K562 (cell line): ENCODE data around the gene GCSH. TPM values are rescaled to one million over a fixed set of nuclear protein-coding genes. Genes with fewer than 3 reads are reported as not detected.

ENCODE experiments used
- ATAC-seq: fragments of 200-7000 bp; cut with Tn5 transposase; 3 replicates; pipeline ENCODE4 v1.9.1; 2020; ENCODE audit warnings: moderate library complexity
- BruUV-seq: library from RNA; stranded (reverse); fragments of 400-500 nt; replicated peaks from 2 replicates; lab custom pipeline; 2021; lab: Mats Ljungman, UMichigan
- CTCF ChIA-PET: fragments of 300-600 bp; formaldehyde crosslinking; extraction: SDS; loops from one replicate; lab custom pipeline; 2021; ENCODE audit warnings: low intra/inter-chr PET ratio; lab: Yijun Ruan, JAX
- POLR2A ChIA-PET: fragments of 300-600, 350-650 bp; sonication (Branson Sonifier 250); formaldehyde crosslinking; extraction: SDS; loops from one replicate; lab custom pipeline; 2021; ENCODE audit warnings: antibody characterized with exemption, inconsistent platforms; lab: Yijun Ruan, JAX
- DNase-seq, 4 experiments: peaks; one replicate each; pipeline versions ENCODE4 v3.0.0 to v3.0.0-alpha.2; 2011 to 2018; ENCODE audit warnings: low spot score in 3 of 4, mixed read lengths in 3 of 4; ENCODE audit errors: extremely low read depth in 1 of 4
- FAIRE-seq: peaks from 2 replicates; lab custom pipeline; 2011; peaks lifted over from hg19 to GRCh38; lab: Jason Lieb, UNC
- H2AFZ ChIP-seq: 2 replicates; pipeline ENCODE4 v1.6.0; 2011; ENCODE audit warnings: low read depth, low read length, control low read depth, inconsistent platforms
- H3K27ac ChIP-seq: fragments of 200-600 bp; 3 replicates; pipeline ENCODE4 v1.8.0; 2011; ENCODE audit warnings: low read depth, mild to moderate bottlenecking, control low read depth, inconsistent platforms, low read length, moderate library complexity, mixed read lengths; ENCODE audit errors: extremely low read depth
- H3K27me3 ChIP-seq, 2 experiments: fragments of 300-600 bp in 1 of 2; 2 replicates in 1 of 2; 3 replicates in 1 of 2; pipeline versions ENCODE4 v1.6.0 to v1.8.0; 2011; ENCODE audit warnings: inconsistent platforms in 2 of 2, low read length in 2 of 2, mild to moderate bottlenecking in 1 of 2, mixed read lengths in 1 of 2, moderate library complexity in 1 of 2; ENCODE audit not compliant: control insufficient read depth in 2 of 2, insufficient read depth in 2 of 2
- H3K36me3 ChIP-seq: fragments of 300-600 bp; 3 replicates; pipeline ENCODE4 v1.8.0; 2011; ENCODE audit warnings: mild to moderate bottlenecking, low read length, inconsistent platforms; ENCODE audit not compliant: control insufficient read depth, insufficient read depth
- H3K4me1 ChIP-seq, 2 experiments: fragments of 200-600 bp in 1 of 2; replicated peaks in 1 of 2; 2 replicates in 1 of 2; 3 replicates in 1 of 2; pipeline versions ENCODE4 v1.5.1 to v1.8.0; 2011; ENCODE audit warnings: inconsistent platforms in 2 of 2, low read length in 2 of 2, mild to moderate bottlenecking in 1 of 2, mixed read lengths in 1 of 2, moderate library complexity in 1 of 2; ENCODE audit not compliant: control insufficient read depth in 2 of 2, insufficient read depth in 2 of 2
- H3K4me2 ChIP-seq: 2 replicates; pipeline ENCODE4 v1.6.1; 2011; ENCODE audit warnings: low read length, control low read depth, inconsistent platforms, mixed read lengths; ENCODE audit not compliant: insufficient read depth
- H3K4me3 ChIP-seq: fragments of 200-600 bp; sonication (generic), shearing (Covaris generic); 2 replicates; pipeline ENCODE4 v1.5.1; 2016; ENCODE audit warnings: control low read depth, inconsistent platforms
- H3K79me2 ChIP-seq: fragments of 200-600 bp; 3 replicates; pipeline ENCODE4 v1.8.0; 2011; ENCODE audit warnings: low read length, inconsistent platforms; ENCODE audit not compliant: control insufficient read depth, insufficient read depth
- H3K9ac ChIP-seq, 2 experiments: 2 replicates each; pipeline versions ENCODE4 v1.6.0 to v1.6.1; 2011; ENCODE audit warnings: low read depth in 2 of 2, low read length in 2 of 2, control low read depth in 1 of 2, inconsistent platforms in 1 of 2, mild to moderate bottlenecking in 1 of 2, mixed read lengths in 1 of 2; ENCODE audit not compliant: insufficient read depth in 1 of 2
- H3K9me1 ChIP-seq: one replicate; pipeline ENCODE4 v1.6.0; 2011; ENCODE audit warnings: inconsistent platforms, mild to moderate bottlenecking, low read length, moderate library complexity; ENCODE audit not compliant: control insufficient read depth, insufficient read depth
- H3K9me3 ChIP-seq: replicated peaks from 2 replicates; pipeline ENCODE4 v1.5.1; 2011; ENCODE audit warnings: low read depth, low read length, inconsistent platforms; ENCODE audit not compliant: control insufficient read depth, insufficient read depth
- H4K20me1 ChIP-seq: replicated peaks from 2 replicates; pipeline ENCODE4 v1.6.1; 2011; ENCODE audit warnings: low read length, inconsistent platforms, mixed read lengths; ENCODE audit not compliant: control insufficient read depth, insufficient read depth
- FOXK2 ChIP-seq, 2 experiments: fragments of 450-650 bp; IDR thresholded peaks in 1 of 2; conservative IDR thresholded peaks in 1 of 2; 2 replicates each; pipeline ENCODE4 v1.6.1; 2016; ENCODE audit warnings: low read depth in 2 of 2, mild to moderate bottlenecking in 1 of 2
- GATAD2B ChIP-seq: fragments of 450-650 bp; IDR thresholded peaks from 2 replicates; pipeline ENCODE4 v1.6.1; 2017; ENCODE audit warnings: mild to moderate bottlenecking, borderline replicate concordance
- NFATC3 ChIP-seq: fragments of 450-650 bp; IDR thresholded peaks from 2 replicates; pipeline ENCODE4 v1.6.1; 2017; ENCODE audit warnings: mild to moderate bottlenecking
- PRDM10 ChIP-seq: fragments of 450-650 bp; IDR thresholded peaks from 2 replicates; pipeline ENCODE4 v1.6.1; 2018; ENCODE audit not compliant: partially characterized antibody
- ZBTB11 ChIP-seq, 3 experiments: fragments of 200-800 bp in 1 of 3; fragments of 250-450 bp in 1 of 3; fragments of 450-650 bp in 1 of 3; sonication (Bioruptor Pico) in 1 of 3; sonication (Bioruptor generic) in 1 of 3; formaldehyde crosslinking in 1 of 3; IDR thresholded peaks; 2 replicates each; pipeline versions ENCODE4 v1.6.1 to v1.8.0; 2016 to 2022; ENCODE audit warnings: mild to moderate bottlenecking in 2 of 3, missing genetic modification characterization in 2 of 3, missing compliant biosample characterization in 1 of 3, moderate library complexity in 1 of 3
- ZNF146 ChIP-seq: IDR thresholded peaks from one replicate; pipeline ENCODE4 v1.6.1; 2018; ENCODE audit warnings: missing compliant biosample characterization; ENCODE audit not compliant: unreplicated experiment
- ZNF518B ChIP-seq: fragments of 250-450 bp; sonication (Bioruptor Pico); IDR thresholded peaks from 2 replicates; pipeline ENCODE4 v1.5.0; 2021; ENCODE audit warnings: mild to moderate bottlenecking, moderate library complexity
- WGBS: fragments of 100-300 bp; shearing (Covaris generic); methylation state at CpG from one replicate; pipeline ENCODE4 v1.1.6; 2016; ENCODE audit warnings: low coverage, mixed read lengths; ENCODE audit not compliant: insufficient coverage; ENCODE audit errors: missing lambda C conversion rate; 5-methylcytosine and 5-hydroxymethylcytosine counted together
- in situ Hi-C: fragments of 300-500 bp; cut with MboI; formaldehyde crosslinking; loops from 4 replicates; pipeline ENCODE4 v1.15.0; 2018; ENCODE audit warnings: inconsistent platforms, mixed read lengths
- intact Hi-C: fragments of 100-400 bp; cut with micrococcal nuclease; formaldehyde crosslinking; loops from 2 replicates; pipeline ENCODE4 v1.14.2; 2022
- polyA plus RNA-seq, 8 experiments: library from polyadenylated mRNA; depleted of rRNA in 4 of 8; stranded (reverse) in 5 of 8; unstranded in 3 of 8; fragments of >200 nt; fragmentation: Nextera tagmentation in 2 of 8; fragmentation: Illumina TruSeq in 1 of 8; extraction: Ambion mirVana in 2 of 8; extraction: Trizol in 1 of 8; gene quantifications; 2 replicates each; pipeline versions ENCODE4 v1.2.1 to v1.2.3, GENCODE V29; 2011 to 2014; ENCODE audit warnings: inconsistent platforms in 1 of 8, missing spikeins in 1 of 8
- total RNA-seq, 7 experiments: library from RNA; depleted of rRNA in 6 of 7; stranded (reverse); fragments of >200 nt in 6 of 7; fragmentation: Illumina TruSeq in 2 of 7; extraction: Trizol in 2 of 7; gene quantifications; 2 replicates each; pipeline versions ENCODE4 v1.2.1 to v1.2.3, GENCODE V29; 2011 to 2021; ENCODE audit warnings: low replicate concordance in 1 of 7

The GCSH gene
- total and polyA plus RNA-seq, 9 of the 15 experiments (the other 6 are each of a cell fraction or from before 2014, with no cell fraction given) = 35.0 to 121 (median 89.0) TPM

- no peak for FAIRE-seq
- POLR2A ChIA-PET = interaction anchor here (0.6 to 0.7 kb wide), 2 partner anchors 31 to 423 kb away, joined by 3 read pairs; no protein-coding TSS in a partner anchor
- no peaks in the 10 kb centered on the region for H3K79me2 ChIP-seq
- TF ChIP-seq ZNF518B (CRISPR knock-in tag) (no peak), ZBTB11 (CRISPR knock-in tag; IDR thresholded peaks at IDR 0.05) (no peak), FOXK2 (conservative IDR thresholded peaks at IDR 0.05 in 1 of 2, IDR thresholded peaks at IDR 0.05 in 1 of 2; ENCODE audit: low read depth in 2 of 2) (0 out of 4 replicates have a peak, but pooled peaks of 1 of the 2 experiments have one; percentile 32), GATAD2B (no peak), NFATC3 (no peak), PRDM10 (peak; percentile 94), ZNF146 (CRISPR knock-in tag) (no peak)
These were observed 34.2 kb downstream of the GCSH start for GRCh38 chr16:81061871-81062608.

More at GRCh38 chr16:81061871-81062608, 34.2 kb downstream of the GCSH start:
- Histone ChIP-seq H3K4me1 (peaks cover 3 to 5% of the 10 kb centered on the region in 2 experiments; a peak in 3 of 5 replicates), H2AFZ (no peak overlapping the region), H4K20me1 (no peaks in the 10 kb centered on the region), H3K9me3 (no peaks in the 10 kb centered on the region), H3K27ac (no peak overlapping the region), H3K36me3 (no peaks in the 10 kb centered on the region), H3K27me3 (no peaks in the 10 kb centered on the region), H3K9ac (peak overlapping the region in 1 of 2 experiments; percentile 75; a peak in 2 of 4 replicates), H3K9me1 (no peaks in the 10 kb centered on the region), H3K4me2 (no peak overlapping the region), H3K4me3 (no peak overlapping the region)
- BruUV-seq = no TSS peak
- in situ Hi-C loops = no loop called here
- CTCF ChIA-PET = no interaction called here
- ATAC-seq (peak; percentile 45; the same call in 2 of the 3 replicates), DNase-seq (no peak)
- intact Hi-C loops = no loop called here
- WGBS = 45% methylated on average over 10 of the region's 10 CpGs
